GM11168 (cell line): ENCODE data around the gene ADPRS.

Experiments
- in situ Hi-C: fragments of 300-500 bp; cut with MboI; formaldehyde crosslinking; loops from one replicate; pipeline ENCODE4 v1.12.0; 2022; ENCODE audit warnings: low sequenced_read_pairs; ENCODE audit not compliant: unreplicated experiment

Gene ADPRS

DNA sequence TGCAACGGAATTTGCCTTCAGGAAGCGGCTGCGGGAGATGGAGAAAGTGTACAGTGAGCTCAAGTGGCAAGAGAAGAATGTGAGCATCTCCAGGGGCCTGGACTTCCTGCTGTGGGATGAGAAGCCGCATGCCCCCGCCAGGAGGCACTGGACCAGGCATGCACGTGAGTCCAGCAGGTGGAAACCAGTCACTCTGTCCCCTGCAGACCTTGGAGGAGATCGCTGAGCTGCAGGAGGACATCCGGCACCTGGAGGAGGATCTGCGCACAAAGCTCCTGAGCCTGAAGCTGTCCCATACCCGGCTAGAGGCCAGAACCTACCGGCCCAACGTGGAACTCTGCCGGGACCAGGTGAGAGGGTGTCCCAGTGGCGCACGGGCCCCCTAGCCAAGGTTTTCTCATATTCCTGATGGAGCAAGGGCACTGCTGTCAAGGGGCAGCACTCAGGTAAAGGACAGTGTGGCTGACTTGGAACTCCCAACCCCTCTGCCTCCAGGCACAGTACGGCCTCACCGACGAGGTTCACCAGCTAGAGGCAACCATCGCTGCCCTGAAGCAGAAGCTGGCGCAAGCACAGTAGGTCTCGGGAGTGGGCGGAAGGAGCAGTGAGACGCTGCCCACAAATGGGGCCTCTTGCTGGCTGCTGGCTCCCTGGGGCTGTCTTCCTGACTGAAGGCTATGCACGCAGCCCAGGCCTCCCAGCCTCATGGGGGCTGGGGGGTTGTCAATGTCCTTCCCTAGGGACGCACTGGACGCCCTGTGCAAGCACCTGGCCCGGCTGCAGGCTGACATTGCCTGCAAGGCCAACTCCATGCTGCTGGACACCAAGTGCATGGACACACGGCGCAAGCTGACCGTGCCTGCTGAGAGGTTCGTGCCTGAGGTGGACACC lies 1.2 kb upstream of the ADPRS start:
- in situ Hi-C loops, result no loop called here

DNA sequence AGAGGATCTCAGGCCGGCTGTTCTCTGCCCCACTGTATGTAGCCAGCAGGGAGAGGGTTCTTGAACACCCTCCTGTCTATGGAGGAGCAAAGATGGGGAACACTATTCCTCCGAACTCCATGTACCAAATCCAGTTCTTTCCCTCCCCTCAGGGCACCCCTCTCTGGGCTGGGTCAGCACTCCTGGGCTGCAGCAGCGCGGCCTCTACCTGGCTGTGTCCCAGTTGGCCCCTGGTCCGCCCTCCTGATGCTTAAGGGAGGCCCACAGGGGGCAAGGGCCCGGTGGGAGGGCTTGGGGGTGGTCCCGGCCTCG lies 471 bp upstream of the ADPRS start:
- in situ Hi-C loops, result no loop called here

DNA sequence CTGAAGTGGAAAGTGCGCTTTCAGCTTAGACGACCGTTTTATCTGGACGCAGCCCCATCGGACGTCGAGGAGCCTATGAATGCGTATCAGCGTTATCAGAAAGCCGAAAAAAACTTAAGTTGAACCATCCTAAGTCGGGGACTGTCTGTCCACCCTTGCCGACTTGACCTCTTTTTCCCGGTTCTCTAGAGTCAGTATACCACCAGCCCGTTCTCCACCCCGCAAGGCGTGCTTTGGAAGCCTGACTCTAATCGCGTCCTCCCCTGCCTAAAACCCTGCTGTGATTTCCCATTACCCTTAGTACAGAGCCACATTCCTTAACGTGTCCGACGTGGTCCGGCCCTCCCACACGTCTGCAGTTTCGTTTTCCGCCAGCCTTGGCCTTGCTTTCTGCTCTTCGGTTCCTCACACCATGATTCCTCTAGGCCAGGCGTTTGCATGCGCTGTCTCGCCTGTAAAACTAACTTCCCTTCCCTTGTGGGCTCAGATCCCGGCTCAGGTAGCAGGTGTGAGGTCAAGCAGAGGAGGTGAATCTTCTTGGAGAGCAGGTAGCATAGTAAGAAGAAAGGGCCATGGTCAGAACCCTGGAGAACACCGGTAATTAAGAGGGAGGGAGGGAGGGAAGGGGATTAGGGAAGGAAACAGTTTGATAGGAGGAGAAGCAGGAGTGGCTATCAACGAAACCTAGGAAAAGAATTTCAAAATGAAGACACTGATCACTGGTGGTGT lies 865 bp downstream of the ADPRS start:
- in situ Hi-C loops, result no loop called here

DNA sequence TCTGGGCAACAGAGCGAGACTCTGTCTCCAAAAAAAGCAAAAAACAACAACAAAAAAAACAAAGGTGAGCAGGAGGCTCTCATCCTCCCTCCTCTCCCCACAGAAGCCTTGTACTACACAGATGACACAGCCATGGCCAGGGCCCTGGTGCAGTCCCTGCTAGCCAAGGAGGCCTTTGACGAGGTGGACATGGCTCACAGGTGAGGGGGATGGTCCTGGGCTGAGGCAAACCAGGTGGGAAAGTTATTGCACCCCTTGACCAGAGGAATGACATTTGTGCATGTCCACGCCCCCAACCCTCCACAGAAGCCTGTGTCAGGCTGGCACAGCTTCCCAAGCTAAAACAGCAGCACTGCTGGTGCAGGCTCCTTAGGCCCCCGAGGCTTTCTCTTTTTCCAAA lies 2.4 kb downstream of the ADPRS start:
- in situ Hi-C loops, result no loop called here

DNA sequence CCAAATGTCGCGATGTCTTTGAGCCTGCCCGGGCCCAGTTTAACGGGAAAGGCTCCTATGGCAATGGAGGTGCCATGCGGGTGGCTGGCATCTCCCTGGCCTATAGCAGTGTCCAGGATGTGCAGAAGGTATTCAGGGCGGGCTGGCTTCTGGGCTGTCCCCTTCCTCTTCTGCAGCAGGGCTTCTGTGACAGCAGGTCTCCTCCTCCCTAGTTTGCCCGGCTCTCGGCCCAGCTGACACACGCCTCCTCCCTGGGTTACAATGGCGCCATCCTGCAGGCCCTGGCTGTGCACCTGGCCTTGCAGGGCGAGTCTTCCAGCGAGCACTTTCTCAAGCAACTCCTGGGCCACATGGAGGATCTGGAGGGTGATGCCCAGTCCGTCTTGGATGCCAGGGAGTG lies 3.0 kb downstream of the ADPRS start:
- in situ Hi-C loops, result no loop called here

DNA sequence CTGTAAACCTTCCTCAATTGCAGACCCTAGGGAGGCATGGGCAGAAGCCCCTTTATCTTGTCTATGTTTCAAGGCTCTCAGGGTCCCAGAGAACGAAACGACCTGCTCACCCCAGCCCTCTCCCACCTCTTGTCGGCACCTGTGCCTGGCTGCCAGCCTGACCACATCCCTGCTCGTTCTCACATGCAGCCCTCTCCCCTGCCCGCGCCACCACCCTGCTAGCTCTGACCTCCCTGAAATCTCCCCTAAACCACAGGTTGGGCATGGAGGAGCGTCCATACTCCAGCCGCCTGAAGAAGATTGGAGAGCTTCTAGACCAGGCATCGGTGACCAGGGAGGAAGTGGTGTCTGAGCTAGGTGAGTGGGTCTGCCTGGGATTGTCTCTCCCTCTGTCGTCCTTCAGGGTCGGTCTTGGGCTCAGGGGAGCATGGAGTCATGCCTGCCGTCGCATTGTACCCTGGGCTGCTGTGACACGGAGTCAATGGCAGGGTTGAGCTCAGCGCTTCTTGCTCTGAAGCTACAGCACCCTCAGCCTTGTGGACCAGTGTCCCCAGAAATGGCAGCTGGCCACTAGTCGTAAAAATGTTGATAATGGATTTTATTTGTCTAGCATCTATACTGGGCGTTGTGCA lies 3.6 kb downstream of the ADPRS start:
- in situ Hi-C loops, result no loop called here

DNA sequence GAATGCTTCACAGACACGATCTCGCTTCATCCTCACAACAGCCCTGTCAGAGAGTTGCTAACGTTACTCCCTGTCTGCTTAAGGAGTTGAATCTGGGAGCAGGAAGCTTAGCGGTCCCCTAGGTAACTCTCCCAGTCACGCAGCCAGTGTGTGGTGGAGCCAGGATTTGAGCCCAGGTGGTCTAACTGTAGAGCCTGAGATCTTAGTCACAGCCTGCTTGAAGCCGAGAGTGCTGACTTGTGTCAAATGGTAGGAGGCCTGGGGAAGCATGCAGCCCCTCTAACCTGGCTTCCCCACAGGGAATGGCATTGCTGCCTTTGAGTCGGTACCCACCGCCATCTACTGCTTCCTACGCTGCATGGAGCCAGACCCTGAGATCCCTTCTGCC lies 4.1 kb downstream of the ADPRS start:
- in situ Hi-C loops, result no loop called here

DNA sequence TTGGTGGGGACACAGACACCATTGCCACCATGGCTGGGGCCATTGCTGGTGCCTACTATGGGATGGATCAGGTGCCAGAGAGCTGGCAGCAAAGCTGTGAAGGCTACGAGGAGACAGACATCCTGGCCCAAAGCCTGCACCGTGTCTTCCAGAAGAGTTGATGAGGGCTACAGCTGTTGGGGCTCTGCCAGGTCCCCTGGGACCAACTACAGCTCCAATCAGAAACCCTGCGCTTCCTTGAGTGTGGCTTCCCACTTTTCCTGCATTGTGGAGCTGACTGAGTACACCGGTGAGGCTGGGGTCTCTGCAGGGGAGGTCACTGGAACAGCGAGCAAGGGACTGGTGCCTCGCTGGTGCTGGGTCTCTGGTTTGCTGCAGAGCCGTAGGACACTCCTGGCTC lies 4.5 kb downstream of the ADPRS start:
- in situ Hi-C loops, result no loop called here

DNA sequence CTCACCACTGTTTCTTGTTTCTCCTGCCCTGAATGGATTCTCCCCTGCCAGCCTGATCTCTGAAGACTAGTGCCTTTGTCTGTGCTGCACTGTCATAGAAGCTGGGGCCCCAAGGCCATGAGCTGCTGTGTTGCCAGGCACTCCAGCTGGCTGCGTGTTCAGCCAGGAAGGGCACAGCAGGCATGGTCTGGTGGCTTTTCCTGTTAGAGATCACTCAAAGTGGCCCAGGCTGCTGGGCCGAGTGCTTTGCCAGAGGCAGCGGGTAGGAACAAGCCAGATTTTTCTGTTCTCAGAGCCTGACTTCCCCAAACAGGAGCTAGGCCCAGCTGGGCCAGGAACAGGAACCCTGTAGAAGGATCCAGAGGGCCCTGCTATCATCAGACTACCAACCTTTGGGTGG lies 5.2 kb downstream of the ADPRS start:
- in situ Hi-C loops, result no loop called here

DNA sequence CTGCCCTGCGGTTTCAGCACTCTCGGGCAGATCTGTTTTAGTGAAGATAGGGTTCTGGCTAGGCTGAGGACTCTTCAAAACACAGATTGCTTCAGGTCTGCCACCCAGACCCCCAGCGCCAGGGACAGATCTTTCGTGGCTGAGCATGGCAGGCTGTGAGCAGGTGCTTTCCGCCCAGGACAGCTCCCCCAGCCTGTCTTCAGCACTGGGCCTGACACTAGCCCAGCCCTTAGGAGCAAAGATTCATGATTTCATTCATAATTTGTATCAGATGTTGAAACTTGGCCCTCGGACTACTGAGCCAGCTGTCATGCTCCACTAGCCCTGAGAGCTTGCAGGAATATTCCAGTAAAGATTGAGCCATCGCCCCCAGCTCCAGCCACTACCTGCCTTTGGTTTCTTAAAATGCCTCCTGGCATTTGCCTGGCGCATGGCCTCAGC lies 5.9 kb downstream of the ADPRS start:
- in situ Hi-C loops, result no loop called here

DNA sequence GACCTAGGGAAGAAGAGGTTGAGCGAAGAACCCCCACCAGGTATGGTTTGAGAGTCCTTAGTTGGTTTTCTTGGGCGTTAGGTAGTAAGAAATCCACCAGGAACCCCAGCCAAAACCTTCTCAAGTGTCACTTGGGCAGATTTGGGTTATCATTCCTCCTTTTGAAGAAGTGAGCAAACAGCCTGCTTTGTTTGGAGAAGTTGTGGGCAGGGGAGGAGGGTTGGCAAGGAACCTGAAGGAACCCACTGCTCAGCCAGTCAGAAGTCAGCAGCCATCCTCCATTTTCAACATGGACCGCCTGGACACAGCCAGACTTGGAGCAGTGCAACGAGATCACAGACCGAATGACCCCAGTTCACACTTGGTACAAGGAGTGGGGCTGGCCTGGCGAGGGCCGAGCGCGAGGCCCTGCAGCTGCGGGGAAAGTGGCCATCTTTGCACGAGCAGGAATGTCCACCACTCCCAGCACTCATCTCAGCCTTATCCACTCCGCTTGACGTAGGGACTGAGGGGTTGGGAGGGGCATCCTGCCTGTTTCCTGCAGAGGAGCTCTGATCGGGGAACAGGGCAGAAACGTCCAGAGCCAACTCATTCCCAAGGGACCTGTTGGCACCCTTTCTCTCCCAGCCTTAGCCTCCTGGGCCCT lies 7.2 kb downstream of the ADPRS start:
- in situ Hi-C loops, result no loop called here

DNA sequence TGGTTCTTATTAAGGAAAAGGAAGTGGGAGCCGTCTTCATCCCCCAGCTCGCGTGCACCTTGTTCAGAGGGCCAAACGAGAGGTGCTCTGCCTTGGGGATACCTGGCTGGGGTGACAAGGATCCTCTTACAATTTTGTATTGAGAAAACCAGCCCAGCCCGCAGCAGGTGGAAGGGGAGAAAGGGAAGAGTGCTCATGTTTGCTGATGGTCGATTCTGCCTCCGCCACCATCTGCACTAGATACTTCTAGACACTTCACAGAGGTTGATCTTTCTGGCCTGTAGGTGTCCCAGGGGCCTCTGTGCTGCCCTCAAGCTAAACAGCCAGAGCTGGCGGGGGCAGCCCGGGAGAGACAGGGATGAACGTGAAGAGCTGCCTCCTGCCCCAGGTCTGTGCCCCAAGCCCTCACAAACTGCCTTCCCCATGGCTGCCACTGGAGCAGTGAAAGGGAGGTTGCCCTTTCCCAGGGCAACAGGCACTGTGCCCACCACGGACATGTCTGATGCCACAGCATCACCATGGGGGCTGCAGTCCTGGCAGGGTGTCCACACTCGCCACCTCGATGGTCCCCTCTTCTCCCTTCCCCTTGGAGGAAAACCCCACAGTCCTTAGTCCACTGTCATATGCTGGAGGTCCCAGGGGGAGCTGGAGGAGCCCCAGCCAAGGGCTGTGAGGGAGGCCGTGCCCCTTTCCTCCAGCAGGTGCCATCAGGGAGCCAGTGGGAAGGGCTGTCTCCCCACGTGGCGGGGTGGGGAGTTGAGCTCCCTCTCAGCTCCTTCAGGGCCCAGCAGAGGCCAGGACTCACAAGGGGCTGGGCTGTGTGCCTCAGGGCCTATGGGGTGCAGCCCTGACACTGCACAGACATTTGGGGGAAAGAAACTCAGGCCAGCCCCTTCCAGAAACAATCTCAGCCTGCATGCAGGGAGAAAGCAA lies 8.1 kb downstream of the ADPRS start:
- in situ Hi-C loops, result no loop called here

DNA sequence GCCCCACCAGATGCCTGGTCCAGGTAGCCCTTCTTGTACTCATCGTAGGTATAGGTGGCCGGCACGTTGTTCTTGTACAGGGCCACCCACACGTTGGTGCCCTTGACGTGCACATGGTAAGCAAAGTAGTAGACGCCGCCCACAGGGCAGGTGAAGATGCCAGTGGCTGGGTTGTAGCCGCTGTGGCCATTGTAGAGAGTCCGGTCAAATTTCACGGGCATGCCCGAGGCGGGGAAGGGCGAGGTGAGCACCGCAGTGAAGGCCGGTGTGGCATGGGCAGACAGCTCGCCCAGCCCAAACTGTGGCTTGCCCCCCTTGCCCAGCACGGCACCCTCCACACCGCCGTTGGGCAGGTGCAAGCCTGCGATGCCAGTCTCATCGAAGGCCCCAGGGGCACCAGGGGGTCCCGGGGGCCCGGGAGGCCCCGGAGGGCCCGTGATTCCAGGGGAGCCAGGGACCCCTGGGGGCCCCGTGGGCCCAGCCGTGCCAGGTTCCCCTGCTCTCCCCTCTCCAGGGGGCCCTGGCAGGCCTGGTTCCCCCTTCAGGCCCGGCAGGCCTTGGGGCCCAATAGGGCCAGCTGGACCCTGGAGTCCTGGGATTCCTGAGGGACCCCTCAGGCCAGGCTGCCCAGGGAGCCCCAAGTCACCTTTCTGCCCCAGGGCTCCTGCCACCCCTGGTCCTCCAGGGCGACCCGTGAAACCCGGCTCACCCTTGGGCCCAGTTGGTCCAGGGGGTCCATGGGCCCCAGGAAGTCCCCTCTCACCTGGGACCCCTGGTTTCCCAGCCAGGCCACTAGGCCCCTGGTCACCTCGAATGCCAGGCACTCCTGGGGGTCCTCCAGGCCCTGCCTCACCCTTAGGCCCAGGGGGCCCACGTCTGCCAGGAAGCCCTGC lies 9.2 kb downstream of the ADPRS start:
- in situ Hi-C loops, result no loop called here

DNA sequence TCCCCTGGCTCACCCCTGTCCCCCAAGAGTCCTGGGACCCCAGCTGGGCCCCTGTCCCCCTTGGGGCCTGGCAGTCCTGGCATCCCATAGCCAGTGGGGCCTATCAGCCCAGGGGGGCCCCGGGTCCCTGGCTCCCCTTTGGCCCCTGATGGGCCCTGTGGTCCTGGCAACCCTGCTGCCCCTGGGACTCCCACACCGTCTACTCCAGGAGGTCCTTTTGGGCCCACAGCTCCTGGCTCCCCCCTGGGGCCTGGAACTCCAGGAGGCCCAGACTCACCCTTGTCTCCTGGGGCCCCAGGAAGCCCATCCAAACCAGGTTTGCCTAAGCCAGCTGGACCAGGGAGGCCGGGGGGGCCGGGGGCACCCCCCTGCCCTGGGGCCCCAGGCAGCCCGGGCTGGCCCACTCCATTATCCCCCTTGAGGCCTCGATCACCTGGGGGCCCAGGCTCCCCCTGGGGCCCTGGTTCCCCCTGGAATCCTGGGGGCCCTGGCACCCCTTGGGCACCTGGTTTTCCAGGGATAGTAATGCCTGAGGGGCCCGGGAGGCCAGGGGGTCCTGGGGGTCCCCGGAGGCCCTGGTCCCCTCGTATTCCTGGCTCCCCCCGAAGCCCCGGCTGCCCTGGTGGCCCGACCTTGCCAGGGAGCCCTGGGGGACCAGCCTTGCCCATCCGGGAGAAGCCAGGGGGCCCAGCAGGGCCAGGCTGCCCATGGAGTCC lies 10.1 kb downstream of the ADPRS start:
- in situ Hi-C loops, result no loop called here

DNA sequence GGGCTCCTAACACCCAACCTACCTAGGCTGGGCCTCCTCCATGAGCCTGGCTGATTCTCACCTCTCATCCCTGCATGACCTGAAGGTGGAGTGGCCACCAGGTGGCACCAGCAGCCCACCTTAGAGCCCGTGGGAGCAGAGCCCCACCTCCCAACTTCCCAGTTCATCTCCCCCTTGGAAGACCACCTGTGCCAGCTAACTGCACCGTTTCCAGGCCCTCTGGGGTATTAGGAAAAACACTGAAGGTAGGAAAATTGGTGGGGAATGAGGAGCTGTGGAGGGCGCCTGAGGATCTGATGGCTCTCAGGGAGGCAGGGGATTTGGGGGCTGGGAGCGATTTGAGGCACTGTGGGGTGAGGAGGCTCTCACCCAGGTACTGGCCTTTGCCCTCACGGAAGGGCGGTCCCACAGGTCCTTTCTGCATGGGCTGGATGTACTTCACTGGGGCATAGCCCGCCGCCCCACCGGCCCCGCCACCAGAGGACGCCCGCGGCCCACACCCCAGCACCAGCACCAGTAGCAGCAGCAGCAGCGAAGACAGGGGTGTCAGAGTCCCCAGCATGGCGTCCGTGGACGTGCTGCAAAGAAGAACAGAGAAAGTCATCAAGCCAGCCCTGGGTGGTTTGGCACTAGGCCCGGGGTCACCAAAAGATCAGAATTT lies 11.1 kb downstream of the ADPRS start:
- in situ Hi-C loops, result no loop called here

DNA sequence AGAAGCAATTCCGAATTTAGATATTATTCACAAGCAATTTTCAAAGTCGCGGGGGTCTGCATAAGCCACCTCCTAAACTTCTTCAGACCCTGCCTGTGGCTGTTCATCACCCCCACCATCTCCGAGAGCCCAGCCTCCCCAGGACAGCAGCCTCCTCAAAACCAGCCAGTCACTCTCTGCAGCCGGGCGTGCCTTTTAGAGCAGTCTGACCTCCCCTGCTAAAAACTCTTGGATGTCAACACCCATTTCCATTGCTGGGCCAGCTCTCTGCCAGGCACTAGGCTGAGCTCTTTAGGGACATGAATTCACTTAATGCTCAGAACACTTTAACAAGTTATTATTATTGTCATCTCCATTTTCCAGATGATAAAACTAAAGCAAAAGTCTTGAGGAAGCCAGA lies 11.7 kb downstream of the ADPRS start:
- in situ Hi-C loops, result no loop called here

DNA sequence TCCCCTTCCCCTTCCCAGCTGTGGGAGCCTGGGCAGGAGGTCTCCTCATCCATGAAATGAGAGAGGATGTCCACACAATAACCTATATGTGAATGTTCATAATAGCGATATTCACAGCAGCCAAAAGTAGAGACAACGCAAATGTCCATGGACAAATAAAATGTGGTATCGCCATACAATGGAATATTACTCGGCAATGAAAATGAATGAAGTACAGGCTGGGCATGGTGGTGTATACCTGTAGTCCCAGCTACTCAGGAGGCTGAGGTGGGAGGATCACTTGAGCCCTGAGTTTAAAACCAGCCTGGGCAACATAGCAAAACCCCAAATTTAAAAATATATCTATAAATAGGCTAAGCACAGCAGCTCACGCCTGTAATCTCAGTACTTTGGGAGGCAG lies 12.9 kb downstream of the ADPRS start:
- in situ Hi-C loops, result no loop called here

DNA sequence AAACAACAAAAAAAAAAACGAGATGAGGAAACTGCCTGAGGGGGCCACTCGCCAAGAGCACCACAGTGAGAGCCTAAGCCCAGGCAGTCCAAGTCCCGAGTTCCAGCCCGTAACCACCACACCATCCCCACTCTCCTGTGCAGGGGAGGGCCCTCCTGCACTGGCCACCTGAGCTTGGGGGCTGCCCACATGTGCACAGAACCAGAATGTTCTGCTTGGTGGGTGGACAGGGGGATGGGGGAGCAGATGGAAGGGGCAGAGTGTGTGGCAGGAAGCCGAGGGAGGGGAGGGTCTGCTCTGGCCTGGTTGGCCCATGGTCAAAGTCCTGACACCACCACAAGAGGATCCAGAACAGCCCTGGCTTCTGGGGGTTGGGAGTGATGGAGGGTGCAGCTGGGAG lies 17.6 kb downstream of the ADPRS start:
- in situ Hi-C loops, result no loop called here
